Measurements from ENCODE around the gene KCNQ1OT1.

DNA sequence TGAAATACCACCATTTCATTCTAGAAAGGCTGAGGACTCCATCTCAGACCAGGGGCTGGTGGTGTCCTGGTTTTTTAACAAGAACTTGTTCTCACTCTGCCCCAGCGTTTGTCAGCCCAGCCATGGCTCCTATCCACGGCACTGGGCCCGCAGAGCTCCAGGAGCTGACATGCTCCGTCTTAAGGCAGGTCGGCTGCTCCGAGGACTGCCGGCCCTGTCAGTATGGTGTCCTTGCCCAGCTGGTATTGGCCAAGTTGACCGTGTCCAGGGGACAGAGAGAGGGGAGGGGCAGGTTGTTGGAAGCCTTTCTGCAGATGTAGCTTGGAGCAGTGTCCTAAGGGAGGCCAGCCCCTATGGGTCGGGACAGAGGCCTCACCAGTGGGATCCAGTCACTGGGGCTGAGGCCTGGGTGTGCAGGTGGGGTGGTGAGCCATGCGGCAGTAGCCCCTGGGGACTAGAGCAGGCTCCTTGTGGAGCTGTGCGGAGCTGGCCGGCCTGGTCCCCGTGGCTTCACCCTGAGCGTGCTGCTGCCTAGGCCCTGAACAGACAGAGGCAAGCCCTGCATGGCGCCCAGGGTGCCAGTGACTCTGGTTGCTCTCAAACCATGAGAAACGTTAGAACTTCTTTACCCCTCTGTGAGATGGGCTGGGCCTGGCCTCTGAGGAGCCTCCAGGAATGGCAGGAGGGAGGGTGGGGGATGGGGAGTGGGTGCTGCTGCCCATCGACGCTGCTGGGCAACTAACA is 39.9 kb upstream of the KCNQ1OT1 start:
- TF ChIP-seq RAD21 (IDR thresholded peaks at IDR 0.05) (no peak), GABPA (IDR thresholded peaks at IDR 0.05 in 1 of 2, conservative IDR thresholded peaks at IDR 0.05 in 1 of 2) (no peak), JUND (IDR thresholded peaks at IDR 0.05) (no peak), NR2F2 (IDR thresholded peaks at IDR 0.05) (no peak), TAF1 (conservative IDR thresholded peaks at IDR 0.05) (no peak), HNF4G (IDR thresholded peaks at IDR 0.05) (no peak), EGR1 (IDR thresholded peaks at IDR 0.05; ENCODE audit: low read depth in 2 of 2) (no peak)
- TF ChIP-seq, protein P1, sequence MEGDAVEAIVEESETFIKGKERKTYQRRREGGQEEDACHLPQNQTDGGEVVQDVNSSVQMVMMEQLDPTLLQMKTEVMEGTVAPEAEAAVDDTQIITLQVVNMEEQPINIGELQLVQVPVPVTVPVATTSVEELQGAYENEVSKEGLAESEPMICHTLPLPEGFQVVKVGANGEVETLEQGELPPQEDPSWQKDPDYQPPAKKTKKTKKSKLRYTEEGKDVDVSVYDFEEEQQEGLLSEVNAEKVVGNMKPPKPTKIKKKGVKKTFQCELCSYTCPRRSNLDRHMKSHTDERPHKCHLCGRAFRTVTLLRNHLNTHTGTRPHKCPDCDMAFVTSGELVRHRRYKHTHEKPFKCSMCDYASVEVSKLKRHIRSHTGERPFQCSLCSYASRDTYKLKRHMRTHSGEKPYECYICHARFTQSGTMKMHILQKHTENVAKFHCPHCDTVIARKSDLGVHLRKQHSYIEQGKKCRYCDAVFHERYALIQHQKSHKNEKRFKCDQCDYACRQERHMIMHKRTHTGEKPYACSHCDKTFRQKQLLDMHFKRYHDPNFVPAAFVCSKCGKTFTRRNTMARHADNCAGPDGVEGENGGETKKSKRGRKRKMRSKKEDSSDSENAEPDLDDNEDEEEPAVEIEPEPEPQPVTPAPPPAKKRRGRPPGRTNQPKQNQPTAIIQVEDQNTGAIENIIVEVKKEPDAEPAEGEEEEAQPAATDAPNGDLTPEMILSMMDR (IDR thresholded peaks at IDR 0.05; ENCODE audit: low read depth, low read length, missing input control), result no peak
- TF ChIP-seq, protein P2, sequence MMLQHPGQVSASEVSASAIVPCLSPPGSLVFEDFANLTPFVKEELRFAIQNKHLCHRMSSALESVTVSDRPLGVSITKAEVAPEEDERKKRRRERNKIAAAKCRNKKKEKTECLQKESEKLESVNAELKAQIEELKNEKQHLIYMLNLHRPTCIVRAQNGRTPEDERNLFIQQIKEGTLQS (IDR thresholded peaks at IDR 0.05), result no peak
- TF ChIP-seq, protein P3, sequence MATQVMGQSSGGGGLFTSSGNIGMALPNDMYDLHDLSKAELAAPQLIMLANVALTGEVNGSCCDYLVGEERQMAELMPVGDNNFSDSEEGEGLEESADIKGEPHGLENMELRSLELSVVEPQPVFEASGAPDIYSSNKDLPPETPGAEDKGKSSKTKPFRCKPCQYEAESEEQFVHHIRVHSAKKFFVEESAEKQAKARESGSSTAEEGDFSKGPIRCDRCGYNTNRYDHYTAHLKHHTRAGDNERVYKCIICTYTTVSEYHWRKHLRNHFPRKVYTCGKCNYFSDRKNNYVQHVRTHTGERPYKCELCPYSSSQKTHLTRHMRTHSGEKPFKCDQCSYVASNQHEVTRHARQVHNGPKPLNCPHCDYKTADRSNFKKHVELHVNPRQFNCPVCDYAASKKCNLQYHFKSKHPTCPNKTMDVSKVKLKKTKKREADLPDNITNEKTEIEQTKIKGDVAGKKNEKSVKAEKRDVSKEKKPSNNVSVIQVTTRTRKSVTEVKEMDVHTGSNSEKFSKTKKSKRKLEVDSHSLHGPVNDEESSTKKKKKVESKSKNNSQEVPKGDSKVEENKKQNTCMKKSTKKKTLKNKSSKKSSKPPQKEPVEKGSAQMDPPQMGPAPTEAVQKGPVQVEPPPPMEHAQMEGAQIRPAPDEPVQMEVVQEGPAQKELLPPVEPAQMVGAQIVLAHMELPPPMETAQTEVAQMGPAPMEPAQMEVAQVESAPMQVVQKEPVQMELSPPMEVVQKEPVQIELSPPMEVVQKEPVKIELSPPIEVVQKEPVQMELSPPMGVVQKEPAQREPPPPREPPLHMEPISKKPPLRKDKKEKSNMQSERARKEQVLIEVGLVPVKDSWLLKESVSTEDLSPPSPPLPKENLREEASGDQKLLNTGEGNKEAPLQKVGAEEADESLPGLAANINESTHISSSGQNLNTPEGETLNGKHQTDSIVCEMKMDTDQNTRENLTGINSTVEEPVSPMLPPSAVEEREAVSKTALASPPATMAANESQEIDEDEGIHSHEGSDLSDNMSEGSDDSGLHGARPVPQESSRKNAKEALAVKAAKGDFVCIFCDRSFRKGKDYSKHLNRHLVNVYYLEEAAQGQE (IDR thresholded peaks at IDR 0.05), result no peak
